DMS53 (cell line): ENCODE results near the gene CAB39.

Experiments
- DNase-seq: peaks from one replicate; lab custom pipeline; 2025; lab: John Stamatoyannopoulos, UW

Gene CAB39

DNA sequence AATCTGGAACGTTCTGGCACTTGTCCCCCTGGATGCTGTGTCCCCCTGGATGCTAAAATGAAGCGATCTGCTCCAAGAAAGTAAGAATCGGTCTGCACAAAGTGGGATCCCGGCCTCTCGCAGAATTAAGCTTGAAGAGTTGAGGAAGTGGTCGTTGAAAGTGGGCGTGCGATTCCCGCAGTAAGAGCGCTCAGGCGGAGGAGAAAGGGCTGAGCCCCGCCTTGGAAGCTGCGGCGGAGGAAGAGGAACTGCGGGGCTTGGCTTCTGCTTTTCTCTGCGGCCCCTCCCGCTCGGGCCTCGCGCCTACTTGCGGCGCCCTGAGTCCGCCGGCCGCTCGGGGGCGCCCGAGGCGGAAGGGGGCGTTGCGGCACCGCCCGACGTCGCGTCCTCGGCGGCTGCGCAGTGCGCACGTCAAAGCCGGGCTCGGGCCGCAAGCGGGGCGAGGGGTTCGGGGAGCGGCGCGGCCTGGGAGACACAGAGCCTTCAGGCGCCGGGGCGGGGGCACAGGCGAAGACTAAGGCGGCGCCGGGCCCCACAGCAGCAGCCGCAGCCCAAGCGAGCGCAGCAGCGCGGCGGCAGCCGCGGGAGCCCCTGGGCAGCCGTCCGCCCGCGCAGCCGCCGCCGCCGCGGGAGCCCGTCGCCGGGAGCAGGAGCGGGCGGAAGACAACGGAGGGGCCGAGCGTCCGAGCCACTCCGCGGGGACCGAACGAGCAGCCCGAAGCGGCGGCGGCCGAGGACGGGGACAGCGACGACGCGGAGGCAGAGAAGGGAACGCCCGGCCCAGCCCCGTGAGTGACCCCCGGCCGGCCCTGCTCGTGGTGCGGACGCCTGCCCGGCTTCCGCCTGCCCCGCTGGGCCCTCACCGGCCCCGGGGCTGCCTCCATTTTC lies at the start of gene CAB39:
CAB39 (plus strand) TSS at position 400 of the 888 bp plus-strand sequence. CDS start 47,160 bp downstream, outside the sequence.
- DNase-seq = peak; percentile 90

- no peak for DNase-seq
Measured at GRCh38 chr2:230664128-230664527, 48.5 kb upstream of the CAB39 start.

GRCh38 chr2:230664844-230665243 lies 47.8 kb upstream of the CAB39 start:
- no peak for DNase-seq

DNA sequence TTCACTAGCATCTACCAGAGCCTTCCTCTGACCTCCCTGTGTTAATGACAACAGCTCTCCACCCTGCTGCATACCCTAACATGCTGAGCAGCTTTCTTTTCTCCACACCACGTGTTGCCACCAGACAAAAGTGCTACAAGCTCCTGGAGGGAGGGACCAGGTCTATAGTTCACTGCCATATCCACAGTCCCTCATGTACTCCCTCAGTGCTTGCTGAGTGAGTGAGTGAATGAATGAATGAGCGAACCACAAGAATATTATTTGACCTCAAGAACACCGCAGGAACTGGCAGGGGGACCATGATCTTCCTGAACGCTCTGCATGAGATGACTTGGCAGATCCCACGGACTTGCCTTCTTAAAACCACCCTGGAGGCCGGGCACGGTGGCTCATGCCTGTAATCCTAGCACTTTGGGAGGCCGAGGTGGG lies 47.4 kb upstream of the CAB39 start:
- DNase-seq = no peak

GRCh38 chr2:230666446-230666845 lies 46.2 kb upstream of the CAB39 start:
- no peak for DNase-seq

DNA sequence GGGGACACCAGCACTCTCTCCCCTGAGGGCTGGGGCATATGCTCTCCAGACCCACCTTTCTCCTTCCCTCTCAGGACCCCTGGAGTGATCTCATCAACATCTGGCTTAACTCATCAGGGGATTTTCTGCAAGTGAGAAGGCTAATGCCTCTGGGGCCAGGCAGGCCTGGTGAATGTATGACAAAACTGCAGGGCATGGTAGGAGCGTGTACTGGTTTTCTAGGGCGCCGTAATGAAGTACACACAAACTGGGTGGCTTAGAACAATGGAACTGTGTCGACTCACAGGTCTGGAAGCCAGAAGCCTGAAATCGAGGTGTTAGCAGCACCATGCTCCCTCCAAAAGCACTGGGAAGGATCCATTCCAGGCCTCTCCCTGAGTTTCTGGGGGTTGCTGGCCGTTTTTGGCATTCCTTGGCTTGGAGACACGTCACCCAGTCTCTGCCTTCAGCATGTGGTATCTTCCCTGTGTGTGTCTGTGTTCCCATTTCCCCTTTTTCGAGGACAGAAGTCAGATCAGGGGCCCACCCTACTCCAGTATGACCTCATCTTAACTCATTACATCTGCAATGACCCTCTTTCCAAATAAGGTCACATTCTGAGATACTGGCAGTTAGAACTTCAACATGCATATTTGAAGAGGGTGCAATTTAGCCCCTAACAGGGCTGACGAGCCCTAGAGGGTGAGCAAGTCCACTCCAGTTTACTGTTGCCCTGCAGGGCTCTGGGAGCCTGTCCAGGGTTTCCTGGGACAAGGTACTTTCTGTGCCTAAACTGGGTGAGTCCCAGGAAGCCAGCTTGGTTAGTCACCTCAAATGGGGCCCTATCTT lies 45.5 kb upstream of the CAB39 start:
- DNase-seq = no peak

GRCh38 chr2:230668184-230668938 lies 44.3 kb upstream of the CAB39 start:
- DNase-seq = no peak

GRCh38 chr2:230668939-230669303 lies 43.7 kb upstream of the CAB39 start:
- no peak for DNase-seq

DNA sequence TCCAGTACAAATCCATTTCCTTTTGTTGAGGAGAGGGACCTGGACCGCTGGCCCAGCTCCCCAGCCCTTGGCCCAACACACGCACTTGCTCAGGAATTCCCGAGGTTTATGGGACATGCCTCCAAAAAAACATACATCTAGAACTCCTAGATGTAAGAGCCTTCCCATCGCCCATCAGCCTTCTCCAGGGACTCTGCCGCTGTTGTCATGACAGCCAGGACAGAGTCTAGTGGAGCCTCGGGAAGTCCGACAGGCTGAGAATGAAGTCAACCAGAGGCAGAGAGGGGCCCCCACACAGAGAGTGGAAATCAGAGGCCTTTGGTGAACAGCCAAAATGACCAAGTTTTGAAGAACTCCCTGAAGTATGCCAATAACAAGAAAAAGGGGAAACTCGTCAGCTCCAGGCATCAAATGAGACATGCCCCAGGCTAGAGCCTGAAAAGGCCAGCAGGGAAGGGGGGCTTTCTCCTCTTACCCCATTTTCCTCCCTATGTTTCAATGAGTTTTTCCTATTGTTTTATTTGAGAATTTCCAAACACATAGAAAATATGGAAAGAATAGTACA lies 43.2 kb upstream of the CAB39 start:
- DNase-seq = no peak

DNA sequence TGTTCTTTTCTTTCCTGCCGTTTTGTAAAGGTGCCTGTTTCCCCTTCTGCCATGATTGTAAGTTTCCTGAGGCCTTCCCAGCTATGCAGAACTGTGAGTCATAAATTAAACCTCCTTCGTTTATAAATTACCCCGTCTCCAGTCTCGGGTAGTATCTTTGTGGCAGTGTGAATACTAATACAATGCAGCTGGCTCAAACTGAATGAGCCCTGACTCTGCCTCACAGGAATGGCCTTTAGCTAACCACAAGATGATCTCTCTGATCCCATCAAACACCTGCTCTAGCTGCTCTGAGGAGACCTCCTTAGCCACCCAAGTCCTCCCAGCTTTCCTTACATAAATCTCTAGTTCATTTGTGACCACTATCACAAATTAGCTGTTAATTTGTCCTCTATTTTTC lies 41.5 kb upstream of the CAB39 start:
- DNase-seq = peak; percentile 4

GRCh38 chr2:230672836-230673235 lies 39.8 kb upstream of the CAB39 start:
- DNase-seq = no peak

- DNase-seq = no peak
Measured at GRCh38 chr2:230674401-230674800, 38.2 kb upstream of the CAB39 start.

- no peak for DNase-seq
Measured at GRCh38 chr2:230674966-230675672, 37.5 kb upstream of the CAB39 start.

GRCh38 chr2:230676546-230676945 lies 36.1 kb upstream of the CAB39 start:
- DNase-seq = no peak

DNA sequence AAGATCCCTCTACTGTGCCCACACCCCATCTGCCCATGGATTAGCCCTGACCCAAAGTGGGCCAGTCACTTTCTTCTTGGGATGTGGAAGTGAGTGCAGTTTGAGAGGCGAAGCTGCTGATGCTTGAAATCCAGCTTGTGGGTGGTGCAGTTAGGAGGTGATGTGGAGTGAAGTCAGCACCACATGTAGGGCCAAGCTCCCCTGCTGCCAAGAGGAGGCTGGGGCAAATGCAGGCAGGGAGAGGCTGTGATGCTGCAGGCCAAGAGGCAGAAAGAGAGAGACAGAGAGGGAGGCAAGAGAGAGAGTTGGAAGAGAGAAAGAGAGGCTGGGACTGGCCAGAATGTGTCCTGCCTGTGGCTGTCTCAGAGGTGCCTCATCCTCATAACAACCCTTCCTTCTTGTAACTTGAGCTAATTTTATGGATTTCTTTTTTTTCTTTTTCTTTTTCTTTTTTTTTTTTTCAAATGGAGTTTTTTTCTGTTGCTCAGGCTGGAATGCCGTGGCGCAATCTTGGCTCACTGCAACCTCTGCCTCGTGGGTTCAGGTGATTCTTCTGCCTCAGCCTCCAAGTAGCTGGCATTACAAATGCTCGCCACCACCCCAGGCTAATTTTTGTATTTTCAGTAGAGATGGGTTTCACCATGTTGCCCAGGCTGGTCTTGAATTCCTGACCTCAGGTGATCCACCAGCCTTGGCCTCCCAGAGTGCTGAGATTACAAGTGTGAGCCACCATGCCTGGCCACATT lies 35.3 kb upstream of the CAB39 start:
- no peak for DNase-seq

DNA sequence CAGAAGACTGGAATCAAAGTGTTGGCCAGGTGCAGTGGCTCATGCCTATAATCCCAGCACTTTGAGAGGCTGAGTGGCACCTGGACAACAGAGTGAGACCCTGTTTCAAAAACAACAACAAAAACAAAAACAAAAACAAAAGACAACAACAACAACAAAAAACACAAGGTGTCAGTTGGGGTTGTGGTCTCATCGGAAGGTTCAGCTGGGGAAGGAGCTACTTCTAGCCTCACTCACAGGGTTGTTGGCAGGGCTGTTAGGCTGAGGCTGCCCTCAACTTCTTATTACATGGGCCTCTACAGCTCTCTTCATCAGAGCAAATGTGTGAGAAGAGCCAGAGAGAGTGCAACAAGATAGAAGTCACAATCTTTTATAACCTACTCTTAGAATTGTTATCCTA lies 34.6 kb upstream of the CAB39 start:
- DNase-seq = no peak

DNA sequence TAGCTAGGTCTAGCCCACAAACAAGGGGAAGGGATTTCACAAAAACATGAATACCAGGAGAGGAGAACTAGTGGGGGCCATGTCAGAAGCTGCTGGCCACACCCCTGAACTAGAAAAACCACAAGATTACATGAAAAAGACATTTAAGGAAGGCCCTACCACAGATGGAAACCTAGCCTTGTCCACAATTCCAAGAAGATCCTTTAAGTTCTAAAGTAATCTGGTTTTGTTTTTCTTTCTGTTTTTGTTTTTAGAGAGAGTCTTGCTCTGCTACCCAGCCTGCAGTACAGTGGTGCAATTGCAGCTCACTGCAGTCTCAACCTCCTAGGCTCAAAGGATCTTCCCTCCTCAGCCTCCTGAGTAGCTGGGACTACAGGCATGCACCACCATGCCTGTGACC lies 34.2 kb upstream of the CAB39 start:
- DNase-seq = no peak

GRCh38 chr2:230680463-230681170 lies 32.0 kb upstream of the CAB39 start:
- DNase-seq = no peak

DNA sequence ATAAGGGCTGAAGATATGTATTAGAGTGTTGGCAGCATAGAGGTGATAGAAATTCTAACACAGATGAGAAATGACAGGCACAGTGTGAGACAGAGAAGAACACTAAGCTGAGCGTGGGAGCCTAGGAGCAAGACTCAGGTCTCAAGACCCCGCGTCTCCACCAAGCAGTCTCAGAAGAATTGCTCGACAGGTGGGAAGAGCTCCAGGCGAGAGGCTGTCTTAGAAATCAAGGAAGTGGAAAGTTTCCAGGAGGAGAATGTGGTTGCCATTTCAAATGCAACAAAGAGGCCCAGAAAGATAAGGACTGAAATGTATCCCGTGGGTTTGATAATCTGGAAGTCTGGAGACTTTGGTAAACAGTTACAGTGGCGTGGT lies 31.5 kb upstream of the CAB39 start:
- DNase-seq = no peak

DNA sequence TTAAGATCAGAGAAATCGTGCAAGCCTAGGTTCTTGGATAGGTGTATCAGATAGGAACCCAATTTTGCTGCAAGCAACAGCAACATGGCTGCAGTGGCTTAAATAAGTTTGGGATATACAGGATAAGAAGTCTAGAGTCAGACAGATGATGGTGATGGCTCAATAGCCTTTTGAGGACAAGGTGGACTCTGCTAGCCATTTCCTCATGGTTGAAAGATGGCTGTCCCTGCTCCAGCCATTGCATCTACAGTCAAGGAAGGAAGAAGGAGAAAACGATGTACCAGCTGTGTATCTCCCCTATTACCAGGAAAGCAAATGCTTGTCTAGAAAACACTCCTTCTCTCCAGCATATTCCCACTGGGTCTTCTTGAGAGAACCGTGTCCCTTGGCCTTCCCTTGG lies 30.1 kb upstream of the CAB39 start:
- no peak for DNase-seq
